Peyer's patch (tissue), 4 donors: Measurements from ENCODE around the gene ATG2A.

Source experiments
- POLR2A ChIP-seq, 2 donors: fragments of 450-650 bp; IDR thresholded peaks; one replicate each; pipeline ENCODE4 v1.5.1; 2017; ENCODE audit warnings: antibody characterized with exemption in 2 of 2, mild to moderate bottlenecking in 2 of 2, moderate library complexity in 2 of 2
- TF ChIP-seq, protein P1 (sequence below), 6 experiments: fragments of 450-650 bp in 4 of 6; fragments of 200-600 bp in 2 of 6; sonication (generic) in 1 of 6; IDR thresholded peaks; one replicate each; pipeline ENCODE4 v1.5.1; 2017 to 2019; ENCODE audit warnings: antibody characterized with exemption in 6 of 6, mild to moderate bottlenecking in 3 of 6, moderate library complexity in 1 of 6

DNA sequence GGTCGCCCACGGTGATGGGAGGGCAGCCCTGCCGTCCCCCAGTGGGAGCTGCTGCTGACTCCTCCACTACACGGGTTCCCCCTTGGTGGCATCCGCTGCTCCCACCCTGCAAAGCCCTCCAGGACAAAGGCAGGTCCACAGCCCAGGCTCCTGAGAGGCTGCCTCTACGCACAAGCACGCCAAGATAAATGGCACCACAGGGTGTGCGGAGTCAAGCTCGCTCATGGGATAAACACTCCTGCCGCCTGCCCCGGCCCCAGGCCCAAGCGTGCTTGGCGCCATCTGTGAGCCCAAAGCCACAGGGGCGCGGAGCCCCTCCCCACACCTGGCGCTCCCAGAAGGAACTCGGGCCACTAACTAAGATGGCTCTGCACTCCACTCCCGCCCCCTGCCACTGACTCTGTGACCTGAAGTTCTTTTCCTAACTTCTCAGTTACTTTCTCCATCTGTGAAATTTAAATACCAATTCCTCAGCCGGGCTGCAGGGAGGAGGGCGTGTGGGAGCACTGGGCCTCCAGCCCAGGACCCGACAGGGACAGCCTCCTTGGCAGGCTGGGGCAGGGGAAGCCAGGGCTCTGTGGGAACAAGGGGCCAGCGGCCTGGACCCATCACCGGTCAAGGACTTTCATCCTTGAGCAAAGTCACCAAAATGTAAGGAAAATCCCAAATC is 53.5 kb downstream of the ATG2A start:
- TF ChIP-seq, protein P1, sequence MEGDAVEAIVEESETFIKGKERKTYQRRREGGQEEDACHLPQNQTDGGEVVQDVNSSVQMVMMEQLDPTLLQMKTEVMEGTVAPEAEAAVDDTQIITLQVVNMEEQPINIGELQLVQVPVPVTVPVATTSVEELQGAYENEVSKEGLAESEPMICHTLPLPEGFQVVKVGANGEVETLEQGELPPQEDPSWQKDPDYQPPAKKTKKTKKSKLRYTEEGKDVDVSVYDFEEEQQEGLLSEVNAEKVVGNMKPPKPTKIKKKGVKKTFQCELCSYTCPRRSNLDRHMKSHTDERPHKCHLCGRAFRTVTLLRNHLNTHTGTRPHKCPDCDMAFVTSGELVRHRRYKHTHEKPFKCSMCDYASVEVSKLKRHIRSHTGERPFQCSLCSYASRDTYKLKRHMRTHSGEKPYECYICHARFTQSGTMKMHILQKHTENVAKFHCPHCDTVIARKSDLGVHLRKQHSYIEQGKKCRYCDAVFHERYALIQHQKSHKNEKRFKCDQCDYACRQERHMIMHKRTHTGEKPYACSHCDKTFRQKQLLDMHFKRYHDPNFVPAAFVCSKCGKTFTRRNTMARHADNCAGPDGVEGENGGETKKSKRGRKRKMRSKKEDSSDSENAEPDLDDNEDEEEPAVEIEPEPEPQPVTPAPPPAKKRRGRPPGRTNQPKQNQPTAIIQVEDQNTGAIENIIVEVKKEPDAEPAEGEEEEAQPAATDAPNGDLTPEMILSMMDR (IDR thresholded peaks at IDR 0.05): no peak
- TF ChIP-seq POLR2A (IDR thresholded peaks at IDR 0.05): no peak
